ENCODE data around the gene GPHN.

DNA sequence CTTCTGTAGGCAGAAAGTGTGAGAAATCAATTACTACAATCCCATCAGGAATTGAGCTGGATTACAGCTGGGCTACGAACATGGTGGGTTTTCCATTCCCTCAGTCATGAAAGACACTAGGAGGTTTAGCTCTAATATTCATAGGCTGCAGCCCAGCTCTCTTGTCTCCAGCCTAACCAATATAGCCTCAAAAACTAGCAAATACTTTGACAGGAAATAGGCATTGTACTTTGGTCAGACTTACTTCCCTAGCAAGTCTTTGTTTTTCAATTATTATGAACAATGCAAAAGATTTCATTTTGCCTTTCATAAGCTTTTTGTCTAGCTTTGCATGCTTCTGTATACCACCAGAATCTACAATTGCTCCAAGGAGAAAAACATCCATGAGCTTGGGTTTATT is 296.2 kb downstream of the GPHN start:
- TF ChIP-seq CTCF (IDR thresholded peaks at IDR 0.05; ENCODE audit: extremely low read depth in 1 of 2, insufficient read depth in 1 of 2, low read depth in 1 of 2, low read length in 2 of 2): no peak
- TF ChIP-seq POLR2A (IDR thresholded peaks at IDR 0.05; ENCODE audit: low read depth, low read length): no peak
- TF ChIP-seq MYC (IDR thresholded peaks at IDR 0.05; ENCODE audit: low read depth, low read length): no peak
- no peak for TF ChIP-seq EZH2 (IDR thresholded peaks at IDR 0.05; ENCODE audit: borderline replicate concordance, low read depth, low read length, severe bottlenecking)
- no peak for TF ChIP-seq POLR2AphosphoS5 (IDR thresholded peaks at IDR 0.05; ENCODE audit: insufficient read depth, low read depth, low read length)
